Hematopoietic multipotent progenitor cell treated with erythropoietin and hydrocortisone succinate and interleukin-3 and kit ligand, for 15 days (in vitro differentiated cells): ENCODE data around the gene RAB24.
A peak's percentile ranks its signal among the peaks of the same experiment; 100 is the strongest.

Experiments used
- DNase-seq: peaks from one replicate; pipeline ENCODE4 v3.0.0-alpha.2; 2015; ENCODE audit warnings: low spot score

RAB24 gene

DNA sequence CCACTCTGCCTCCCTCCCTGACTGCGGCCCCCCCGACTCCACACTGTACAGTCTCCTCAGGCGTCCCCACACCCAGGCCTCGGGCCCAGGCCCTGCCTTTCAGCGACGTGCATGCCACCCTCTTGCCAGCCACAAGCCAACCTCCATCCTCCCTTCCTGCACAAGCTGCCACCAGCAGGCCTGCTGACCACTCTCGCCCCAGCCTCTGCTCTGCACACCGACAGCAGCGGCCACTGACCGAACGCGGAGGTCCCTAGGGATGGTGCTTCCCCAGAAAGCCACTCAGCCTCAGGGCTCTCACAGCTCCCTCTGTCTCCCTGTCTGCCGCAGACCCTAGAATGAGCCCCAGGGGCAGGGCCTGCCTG, 29.4 kb upstream of the RAB24 start:
- no peak for DNase-seq

DNA sequence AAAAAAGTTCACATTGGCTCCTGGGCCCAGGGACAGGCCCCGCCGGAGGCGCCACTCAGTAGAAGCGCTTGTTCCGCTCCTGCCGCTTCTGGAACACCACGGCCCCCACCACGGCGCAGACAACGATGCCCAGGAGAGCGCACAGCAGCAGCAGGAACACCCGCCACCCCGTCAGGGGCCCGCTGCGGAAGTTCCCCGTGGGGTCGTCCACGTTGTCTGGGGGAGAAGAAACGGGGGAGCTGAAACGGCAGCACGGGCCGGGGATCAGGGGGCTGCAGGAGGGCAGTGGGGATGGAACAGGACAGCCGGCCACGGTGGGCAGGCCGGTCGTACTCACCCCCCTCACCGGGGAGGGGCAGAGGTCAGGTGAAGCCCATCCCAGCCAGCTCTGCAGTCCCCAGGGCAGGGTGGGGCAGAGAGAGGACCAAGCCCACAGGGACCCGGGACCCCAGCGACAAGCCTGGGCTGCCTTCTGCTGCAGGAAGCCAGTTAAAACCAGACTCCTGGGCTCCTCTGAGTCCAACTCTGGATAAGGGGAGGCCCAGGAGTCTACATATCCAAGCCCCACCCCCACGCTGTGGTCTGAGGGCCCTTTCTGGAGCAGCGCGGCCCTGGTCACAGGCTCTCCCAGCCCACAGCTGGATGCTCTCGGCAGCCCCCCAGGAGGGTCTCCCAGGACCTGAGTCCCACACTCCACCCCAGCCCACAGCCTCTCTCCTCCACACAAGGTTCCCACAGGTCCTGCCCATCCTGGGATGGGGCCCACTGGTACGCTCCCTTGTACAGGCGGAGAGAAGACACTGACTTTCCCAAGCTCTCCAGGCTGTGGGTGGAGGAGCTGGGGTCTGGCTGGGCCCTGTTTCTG, 28.7 kb upstream of the RAB24 start:
- DNase-seq: no peak

DNA sequence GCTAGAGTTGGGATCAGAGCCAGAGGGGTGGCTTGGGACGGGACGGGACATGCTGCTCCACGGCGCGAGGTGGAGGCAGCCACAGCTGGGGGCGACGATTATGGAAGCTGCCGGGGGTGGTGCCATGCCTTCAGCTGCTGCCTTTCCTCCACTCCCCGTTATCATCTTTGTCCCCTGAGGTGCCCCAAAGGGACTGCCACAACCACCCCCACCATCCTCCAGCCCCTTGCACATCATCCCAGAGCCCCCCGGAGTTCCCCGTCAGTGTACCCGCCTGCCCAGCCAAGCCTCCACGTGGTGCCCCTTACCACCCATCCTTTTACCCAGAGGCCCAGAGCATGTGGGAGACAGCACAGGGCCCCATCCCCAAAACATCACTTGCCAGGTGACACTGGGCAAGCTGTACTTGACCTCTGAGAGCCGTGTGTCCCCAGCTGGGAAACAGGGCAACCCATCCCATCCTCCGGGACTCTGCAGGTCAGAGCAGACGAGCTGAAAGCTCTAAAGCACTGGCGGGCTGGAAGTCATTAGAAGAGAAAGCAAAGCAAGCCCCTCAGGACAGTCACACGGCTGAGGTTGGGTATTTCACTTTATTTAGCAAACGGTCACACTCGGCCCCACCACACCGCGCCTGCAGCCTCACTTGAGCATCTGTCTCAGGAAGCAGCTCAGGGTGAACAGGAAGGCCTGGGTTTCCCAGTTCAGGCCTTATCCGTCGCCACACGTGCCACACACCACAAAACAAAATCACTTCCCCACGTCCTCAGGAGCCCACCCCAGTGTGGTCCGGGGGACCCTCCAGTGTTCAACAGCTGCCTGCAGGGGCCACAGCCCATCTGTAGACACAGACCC, 27.7 kb upstream of the RAB24 start:
- DNase-seq: no peak

DNA sequence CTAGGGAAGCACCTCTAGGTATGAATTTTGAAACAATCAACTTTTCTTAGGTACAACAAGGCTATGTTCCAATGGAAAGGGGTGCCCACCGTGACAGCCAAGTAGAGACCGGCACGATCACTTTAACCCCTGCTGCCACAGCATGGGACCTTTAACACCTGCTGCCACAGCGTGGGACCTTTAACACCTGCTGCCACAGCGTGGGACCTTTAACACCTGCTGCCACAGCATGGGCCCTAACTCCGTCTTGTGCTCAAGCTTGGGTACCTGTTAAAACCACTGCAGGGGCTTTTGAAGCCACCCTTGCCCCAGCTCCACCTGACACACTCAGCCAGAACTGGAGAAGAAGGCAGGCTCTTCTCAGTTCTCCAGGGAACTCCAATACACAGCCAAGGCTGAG, 26.4 kb upstream of the RAB24 start:
- no peak for DNase-seq

DNA sequence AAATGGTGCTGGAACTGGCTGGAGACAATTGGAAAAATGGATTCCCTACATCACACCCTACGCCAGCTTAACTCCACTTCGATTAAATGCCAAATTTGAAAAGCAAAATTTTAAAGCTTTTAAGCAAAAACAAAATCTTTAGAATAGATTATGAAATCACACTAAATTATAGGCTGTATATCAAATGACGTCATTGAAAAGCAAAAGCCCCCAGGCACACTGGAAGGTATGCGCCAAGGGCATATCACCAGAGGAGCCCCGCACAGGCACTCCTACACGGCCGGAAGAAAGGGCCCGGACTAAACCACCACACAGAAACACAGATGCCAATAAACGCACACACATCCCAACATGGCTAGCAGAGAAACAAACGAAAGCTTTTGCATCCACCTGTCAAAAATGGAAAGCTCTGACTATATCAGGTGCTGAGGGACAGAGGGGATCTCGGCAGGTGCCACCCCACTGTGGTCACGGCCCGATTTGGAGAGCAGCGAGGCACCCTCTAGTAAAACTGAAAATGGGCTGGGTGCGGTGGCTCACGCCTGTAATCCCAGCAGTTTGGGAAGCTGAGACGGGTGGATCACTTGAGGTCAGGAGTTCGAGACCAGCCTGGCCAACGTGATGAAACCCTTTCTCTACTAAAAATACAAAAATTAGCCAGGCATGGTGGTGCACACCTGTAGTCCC, 25.2 kb upstream of the RAB24 start:
- DNase-seq: no peak

DNA sequence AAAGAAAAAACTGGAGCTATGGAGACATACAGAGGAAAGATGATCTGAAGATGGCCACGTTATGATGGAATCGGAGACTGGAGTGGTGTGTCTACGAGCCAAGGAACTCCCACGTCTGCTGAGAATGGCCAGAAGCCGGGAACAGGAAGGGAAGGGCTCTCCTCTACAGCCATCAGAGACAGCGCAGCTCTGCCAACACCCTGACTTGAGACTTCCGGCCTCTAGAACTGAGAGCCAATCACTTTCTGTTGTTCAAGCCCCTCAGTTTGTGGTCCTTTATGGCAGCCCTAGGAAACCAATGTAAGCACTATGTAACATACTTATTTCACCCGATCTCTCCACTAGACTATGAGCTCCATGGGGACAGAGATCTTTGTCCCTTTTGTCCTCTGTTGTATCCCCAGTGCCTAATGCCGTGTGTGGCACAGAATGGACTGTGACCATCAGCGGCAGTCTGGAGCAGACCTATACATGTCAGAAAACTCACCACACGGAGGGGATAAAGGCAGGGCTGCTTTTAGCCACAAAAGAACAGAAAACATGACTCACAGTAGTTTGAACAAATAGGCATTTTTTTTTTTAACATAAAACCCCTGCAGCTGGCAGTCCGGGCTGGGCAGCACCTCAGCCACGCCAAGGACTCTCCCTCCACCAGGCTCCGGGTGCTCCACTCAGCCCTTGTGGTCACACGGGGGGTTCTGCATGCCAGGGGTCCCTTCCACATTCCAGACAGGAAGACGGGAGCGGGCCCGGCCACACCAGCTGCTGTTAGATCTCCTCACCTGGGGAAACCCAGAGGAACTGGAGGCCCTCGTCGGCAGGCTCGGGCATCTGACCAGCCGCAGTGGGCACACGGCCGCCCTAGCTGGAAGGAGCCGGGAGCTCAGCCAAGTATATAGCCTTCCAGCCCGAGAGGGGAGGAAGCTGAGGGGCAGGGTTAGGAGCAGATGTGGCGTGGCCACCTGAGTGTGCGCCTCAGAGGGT, 24.3 kb upstream of the RAB24 start:
- no peak for DNase-seq

DNA sequence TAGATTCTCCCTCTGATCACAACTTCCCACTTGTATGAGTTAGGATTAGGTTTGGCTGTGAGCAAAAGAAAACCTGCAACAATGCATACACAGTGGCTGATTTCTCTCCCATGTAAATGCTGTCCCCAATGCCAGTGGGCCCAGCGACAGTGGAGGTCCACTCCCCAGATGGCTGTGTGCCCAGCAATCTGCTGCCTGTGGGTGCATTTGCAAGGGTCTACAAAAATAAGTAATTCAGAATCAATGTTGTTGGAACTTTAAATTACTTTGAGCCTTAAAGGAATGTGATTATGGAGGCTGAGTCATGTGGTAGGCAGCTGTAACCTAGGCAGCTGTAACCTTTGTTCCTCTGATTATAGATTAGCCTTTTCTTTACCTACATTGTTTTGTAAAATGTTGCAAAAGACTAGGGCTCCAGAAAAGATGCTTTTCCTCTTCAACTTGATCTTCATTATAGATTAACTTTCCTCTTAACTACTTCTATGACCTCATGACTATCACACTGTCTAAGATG, 22.4 kb upstream of the RAB24 start:
- DNase-seq: no peak

DNA sequence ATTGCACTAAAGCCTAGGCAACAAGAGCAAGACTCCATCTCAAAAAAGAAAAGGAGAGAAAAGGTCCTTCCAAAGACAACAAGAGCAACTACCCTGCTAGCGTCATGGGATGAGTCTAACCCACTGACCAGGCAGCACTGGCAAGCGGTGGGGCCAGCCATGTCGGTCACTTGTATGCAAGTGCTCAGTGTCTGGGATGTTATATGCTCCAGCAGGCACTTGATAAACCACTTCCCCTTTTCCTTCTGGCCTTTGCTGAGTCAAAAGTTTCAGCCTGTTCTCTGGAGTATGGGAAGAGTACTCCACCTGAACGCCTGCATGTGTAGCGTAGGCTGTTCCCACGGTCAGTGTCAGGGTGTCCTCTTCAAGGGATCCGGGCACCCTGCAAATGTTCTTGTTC, 17.4 kb upstream of the RAB24 start:
- no peak for DNase-seq

DNA sequence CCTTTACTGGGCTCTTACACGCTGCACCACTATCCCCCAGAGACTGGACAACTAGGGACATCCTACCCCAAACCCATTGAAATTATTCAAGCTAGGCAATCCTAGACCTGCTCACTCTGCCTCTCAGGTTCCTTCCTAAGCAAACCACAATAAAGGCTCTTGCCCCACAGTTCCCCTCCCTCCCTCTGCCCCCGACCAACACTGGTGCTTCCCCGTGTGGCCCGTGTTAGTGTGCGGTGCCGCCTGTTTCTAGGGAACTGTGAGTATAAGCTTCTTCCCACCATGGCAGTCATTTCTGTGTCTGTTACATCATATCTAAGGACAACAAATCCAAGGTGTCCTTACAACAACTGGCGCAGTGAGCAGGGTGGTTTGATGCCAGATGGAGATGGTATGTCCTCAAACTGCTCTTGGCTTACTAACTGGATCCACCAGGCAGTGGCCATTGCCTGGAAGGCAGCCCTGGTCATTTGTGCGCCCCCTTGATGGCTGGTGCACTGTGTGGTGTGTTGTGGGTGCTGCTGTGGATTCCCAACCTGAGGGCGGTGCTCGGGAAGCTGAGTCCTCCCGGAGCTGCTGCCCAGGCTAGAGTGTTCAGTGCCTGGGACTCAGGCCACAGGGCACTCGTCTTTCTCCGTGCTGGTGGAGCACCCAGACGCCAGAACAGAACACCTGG, 16.5 kb upstream of the RAB24 start:
- DNase-seq: no peak

DNA sequence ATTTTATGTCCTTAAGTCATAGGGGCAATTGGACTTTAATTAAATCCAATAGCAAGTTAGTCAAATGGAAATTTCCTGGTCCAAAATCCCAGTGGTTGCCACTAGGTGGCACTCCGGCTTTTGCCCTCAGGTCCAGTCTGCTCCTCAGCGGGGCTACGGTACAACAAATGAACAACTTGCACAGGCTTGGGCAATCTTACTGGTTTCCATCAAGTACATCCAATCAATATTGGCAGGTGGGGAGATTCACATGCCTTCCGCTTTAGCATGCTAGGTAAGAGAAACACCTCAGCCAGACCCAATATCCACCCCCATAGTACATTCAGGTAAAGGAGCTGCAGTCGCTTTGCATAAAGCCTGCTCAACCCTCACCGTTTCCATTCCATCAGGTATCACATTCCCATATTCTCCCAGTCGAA, 14.4 kb upstream of the RAB24 start:
- peak; percentile 81 for DNase-seq

DNA sequence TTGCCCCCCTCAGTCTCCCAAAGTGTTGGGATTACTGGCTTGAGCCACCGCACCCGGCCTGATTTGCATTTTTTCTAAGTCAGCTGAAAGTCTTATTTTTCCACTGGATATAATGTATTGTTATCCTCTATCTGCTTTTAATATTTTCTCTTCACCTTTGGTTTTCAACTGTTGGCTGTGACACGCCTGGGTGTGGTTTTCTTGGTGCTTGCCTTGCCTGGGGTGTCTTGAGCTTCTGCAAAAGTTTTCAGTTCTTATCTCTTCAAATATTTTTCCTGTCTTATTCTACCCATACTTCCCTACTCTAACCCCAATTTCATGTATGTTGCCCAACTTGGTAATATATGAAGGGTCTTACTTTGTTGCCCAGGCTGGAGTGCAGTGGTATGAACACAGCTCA, 12.5 kb upstream of the RAB24 start:
- no peak for DNase-seq

DNA sequence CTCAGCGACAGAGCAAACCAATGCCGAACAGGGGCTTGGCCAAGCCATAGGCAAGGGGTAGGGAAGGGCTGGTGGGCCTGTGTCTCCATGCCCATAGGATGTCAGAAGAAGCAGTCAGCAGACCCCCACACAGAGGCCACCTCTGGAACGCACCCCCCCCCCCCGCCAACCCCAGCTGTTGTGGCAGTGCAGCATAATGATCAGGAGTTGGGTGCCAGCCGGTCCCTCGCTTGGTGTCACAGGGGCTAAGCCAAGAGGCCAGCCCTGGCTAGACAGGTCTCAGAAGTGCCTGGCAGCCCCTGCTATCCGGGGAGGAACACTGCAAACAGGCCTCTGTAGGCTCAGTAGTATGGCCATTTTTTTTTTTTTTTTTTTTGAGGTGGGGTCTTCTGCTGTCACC, 11.9 kb upstream of the RAB24 start:
- no peak for DNase-seq

DNA sequence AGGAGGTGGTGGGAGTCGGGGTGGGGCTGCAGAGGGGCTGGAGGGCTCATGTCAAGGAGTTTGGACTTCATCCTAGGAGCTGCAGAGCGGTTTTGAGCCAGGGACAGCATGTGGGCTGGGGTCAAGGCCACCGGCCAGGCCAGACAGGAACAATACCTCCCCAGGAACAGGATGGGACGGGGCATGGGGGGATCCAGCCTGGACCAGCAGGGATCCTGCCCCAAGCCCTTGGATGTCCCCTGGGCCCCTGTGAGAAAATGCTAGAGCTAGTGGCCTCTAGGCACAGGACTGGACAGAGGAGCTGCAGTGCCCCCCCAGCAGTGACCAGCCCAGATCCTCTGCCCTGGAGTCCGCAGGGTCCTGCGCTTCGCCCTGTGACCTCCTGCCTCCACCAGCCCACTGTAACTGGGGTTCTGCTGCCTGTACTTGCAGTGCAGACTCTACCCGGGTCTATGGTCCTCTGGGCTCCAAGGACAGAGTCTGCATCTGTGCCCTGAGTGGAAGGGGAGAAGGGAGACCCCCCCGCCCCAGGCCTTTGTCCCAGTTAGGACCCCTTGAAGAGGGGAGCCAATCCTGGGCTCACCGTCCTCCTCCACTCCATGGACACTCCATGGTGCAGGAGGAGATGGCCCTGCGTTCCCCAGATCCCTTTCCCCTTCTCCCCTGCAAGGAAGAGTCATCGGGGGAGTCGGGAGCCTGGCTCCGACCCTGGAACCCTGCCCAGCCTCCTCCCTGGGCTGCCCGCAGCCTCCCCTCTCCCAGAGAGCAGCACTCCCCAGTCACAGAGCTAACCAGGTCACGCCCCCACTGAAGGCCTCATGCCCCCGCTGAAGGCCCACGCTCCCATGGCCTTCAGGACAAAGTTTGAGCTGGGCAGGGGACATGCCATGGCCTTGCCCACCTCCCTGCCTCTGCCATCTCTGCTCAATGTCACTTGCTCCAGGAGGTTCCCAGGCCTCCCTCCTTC, 11.1 kb upstream of the RAB24 start:
- no peak for DNase-seq

DNA sequence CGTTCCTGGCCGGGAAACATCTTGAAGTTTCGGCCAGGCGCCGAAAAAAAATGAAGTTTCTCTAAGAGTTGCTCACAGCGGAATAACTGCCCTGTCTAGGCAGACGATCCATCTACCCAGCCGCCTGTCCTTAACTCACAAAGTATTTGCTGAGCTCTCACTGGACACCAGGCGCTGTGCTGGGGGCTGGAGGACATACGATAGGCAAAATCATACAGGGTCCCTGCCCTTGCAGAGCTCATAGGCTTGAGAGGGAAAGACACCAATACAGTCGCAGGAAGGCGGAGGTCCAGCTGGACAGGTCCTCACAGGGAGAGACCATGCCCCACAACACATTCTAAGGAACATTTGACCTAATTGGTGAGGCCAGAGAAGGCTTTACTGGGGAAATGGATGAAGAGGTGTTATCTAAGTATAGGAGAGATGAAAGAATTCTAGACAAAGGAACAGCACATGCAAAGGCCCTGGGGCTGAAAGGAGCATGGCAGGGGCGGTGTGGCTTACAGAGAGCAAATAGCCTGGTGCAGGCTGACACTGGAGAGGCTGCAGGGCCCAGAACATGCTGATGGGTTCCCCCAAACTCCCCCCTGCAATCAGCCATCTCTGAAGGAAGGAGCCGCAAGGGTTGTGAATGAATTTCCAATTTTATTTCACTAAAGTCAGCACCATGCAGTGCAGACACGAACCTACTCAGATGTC, 10.2 kb upstream of the RAB24 start:
- no peak for DNase-seq

DNA sequence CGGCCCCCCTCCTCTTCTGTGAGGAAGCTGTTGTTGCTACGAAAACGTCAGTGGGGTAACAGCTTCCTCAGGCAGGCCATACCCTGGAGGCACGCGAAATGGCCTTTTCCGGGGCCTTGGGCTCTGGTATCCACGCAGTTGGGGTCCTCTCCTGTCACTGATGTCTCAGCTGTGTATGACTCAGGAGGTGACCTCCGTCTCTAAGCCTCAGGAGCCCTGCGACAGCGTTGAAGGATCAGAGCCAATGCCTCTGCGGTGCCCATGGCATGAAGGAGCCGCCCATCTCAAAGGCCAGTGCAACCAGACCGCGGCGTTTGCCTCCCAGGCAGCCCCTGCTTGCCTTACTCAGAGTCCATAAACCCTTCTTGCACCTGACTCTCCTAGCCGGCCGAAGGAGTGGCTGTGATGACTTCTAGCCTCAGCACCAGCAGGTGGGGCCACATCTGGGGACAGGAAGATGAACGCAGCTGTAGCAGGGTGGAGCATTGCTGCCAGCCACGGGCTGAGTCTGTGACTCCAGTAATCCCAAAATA, 9.2 kb upstream of the RAB24 start:
- DNase-seq: peak; percentile 76

DNA sequence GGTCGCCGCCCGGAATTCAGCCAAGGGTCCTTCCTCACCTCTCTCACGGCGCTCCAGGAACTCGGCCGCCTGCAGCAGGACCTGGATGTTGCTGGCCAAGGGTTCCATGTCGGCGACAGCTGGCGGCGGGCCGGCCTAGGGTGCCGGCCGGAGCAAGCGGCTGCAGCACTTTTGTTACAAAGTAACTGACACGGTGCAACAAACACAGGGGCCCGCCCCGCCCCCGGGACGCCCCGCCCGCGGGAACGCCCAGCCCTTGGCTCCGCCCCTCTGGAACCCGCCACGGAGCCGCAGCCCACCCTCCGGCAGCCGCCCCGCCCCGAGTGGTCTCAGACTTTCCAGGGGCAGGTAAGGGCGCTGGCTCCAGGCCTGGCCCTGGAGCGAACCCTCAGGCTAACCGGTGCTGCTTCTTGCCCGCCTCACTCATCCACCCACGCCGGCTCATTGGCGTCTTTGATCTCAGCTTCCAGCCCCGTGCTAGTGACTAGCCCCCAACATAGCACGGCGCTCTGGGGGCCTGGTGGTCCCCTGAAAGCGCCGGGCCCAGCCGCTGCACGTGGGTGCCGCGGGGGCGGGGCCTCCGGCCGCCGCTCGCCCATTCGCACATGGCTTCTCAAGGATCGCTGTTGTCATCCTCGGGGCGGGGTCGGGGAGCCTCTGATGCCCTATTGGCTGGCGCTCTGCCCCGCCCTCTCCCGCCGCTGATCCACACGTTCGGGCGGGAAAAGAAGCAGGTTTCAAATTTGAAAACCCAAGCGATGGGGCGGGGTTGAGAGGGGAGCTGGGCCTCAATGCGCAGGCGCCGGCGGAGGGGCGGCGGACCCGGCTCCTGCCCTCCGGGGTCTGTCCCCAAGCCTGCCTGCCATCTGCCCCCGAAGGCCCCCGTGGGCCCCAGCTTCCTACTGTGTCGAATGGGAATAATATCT, 8.5 kb upstream of the RAB24 start, which contains the start of gene MXD3:
TSS of gene MXD3 (minus strand) at position 176 of the 926 bp plus-strand sequence. CDS start at position 108, 68 bp downstream.
- DNase-seq: peak; percentile 97

DNA sequence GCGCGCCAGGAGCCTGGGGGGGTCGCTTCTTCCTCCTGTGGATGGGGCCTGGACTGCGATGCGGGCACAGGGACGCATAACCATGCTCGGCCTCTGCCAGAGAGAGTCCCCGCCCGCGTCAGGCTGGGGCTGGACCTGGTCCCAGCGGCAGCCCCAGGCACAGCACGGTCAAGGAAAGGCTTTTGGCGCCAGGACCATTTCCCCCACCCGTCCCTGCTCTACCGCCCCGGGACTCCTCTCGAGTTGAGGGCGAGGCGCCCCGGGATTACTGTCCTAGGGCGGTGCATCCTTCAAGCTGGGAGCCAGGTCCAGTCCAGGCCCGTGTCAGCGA, 7.8 kb upstream of the RAB24 start:
- no peak for DNase-seq
